Activated CD8-positive, alpha-beta memory T cell treated with anti-CD3 and anti-CD28 coated beads, Interleukin-2, amount 50 U/mL, for 1 hour (primary cell): ENCODE results near the gene C8B.

Source experiments
- DNase-seq: peaks from one replicate; pipeline ENCODE4 v3.0.0-alpha.2; 2020; ENCODE audit errors: extremely low read depth

The C8B gene

GRCh38 chr1:56931686-56932085 lies 34.1 kb downstream of the C8B start:
- no peak for DNase-seq

GRCh38 chr1:56931211-56931610 lies 34.6 kb downstream of the C8B start:
- no peak for DNase-seq

GRCh38 chr1:56929492-56929891 lies 36.3 kb downstream of the C8B start:
- DNase-seq, result no peak

GRCh38 chr1:56927986-56928385 lies 37.8 kb downstream of the C8B start:
- no peak for DNase-seq

GRCh38 chr1:56927171-56927570 lies 38.6 kb downstream of the C8B start:
- no peak for DNase-seq

- no peak for DNase-seq
Observed at GRCh38 chr1:56925193-56925592, 40.6 kb downstream of the C8B start.

- DNase-seq, result no peak
Observed at GRCh38 chr1:56924116-56924515, 41.7 kb downstream of the C8B start.

- DNase-seq, result no peak
Observed at GRCh38 chr1:56923201-56923600, 42.6 kb downstream of the C8B start.

- DNase-seq, result no peak
Observed at GRCh38 chr1:56922507-56922906, 43.3 kb downstream of the C8B start.

- DNase-seq, result no peak
Observed at GRCh38 chr1:56922070-56922469, 43.7 kb downstream of the C8B start.

GRCh38 chr1:56921479-56921878 lies 44.3 kb downstream of the C8B start:
- no peak for DNase-seq

GRCh38 chr1:56920591-56921001 lies 45.2 kb downstream of the C8B start:
- no peak for DNase-seq

- no peak for DNase-seq
Observed at GRCh38 chr1:56917356-56917755, 48.5 kb downstream of the C8B start.

GRCh38 chr1:56916630-56917029 lies 49.2 kb downstream of the C8B start:
- no peak for DNase-seq

GRCh38 chr1:56915960-56916359 lies 49.9 kb downstream of the C8B start:
- DNase-seq, result no peak

GRCh38 chr1:56912325-56912724 lies 53.5 kb downstream of the C8B start:
- no peak for DNase-seq

GRCh38 chr1:56911098-56911938 lies 54.5 kb downstream of the C8B start:
- DNase-seq, result no peak

- no peak for DNase-seq
Observed at GRCh38 chr1:56910441-56910985, 55.3 kb downstream of the C8B start.

GRCh38 chr1:56908619-56909221 lies 57.1 kb downstream of the C8B start:
- no peak for DNase-seq

GRCh38 chr1:56905667-56906066 lies 60.1 kb downstream of the C8B start:
- DNase-seq, result no peak

GRCh38 chr1:56904663-56905397 lies 61.0 kb downstream of the C8B start:
- DNase-seq, result no peak

GRCh38 chr1:56903778-56904177 lies 62.0 kb downstream of the C8B start:
- DNase-seq, result no peak

- DNase-seq, result no peak
Observed at GRCh38 chr1:56901716-56902115, 64.1 kb downstream of the C8B start.
